H1 (cell line): Measurements from ENCODE around the gene WAC. TPM values are rescaled to one million over a fixed set of nuclear protein-coding genes. Genes with fewer than 3 reads are reported as not detected.

Experiments used
- BACH1 ChIP-seq: IDR thresholded peaks from 2 replicates; pipeline ENCODE4 v1.6.1; 2012; ENCODE audit warnings: low read length, improper control_type of control experiment
- BRCA1 ChIP-seq: IDR thresholded peaks from 2 replicates; pipeline ENCODE4 v1.6.1; 2012; ENCODE audit warnings: low read depth, low read length, improper control_type of control experiment
- MAFK ChIP-seq: IDR thresholded peaks from 2 replicates; pipeline ENCODE4 v1.6.1; 2012; ENCODE audit warnings: low read depth, mild to moderate bottlenecking, improper control_type of control experiment, low read length
- SRF ChIP-seq: IDR thresholded peaks from 2 replicates; pipeline ENCODE4 v1.6.1; 2011; ENCODE audit warnings: mild to moderate bottlenecking, low read depth, low read length, moderate library complexity
- polyA plus RNA-seq, 7 experiments: library from polyadenylated mRNA; depleted of rRNA in 3 of 7; stranded (reverse) in 5 of 7; unstranded in 2 of 7; fragments of >200 nt in 5 of 7; fragments of 200-250 nt in 2 of 7; gene quantifications; 1 replicate in 5 of 7; 2 replicates in 1 of 7; 4 replicates in 1 of 7; pipeline versions ENCODE4 v1.2.1 to v1.2.3, GENCODE V29; 2011 to 2013; ENCODE audit warnings: missing spikeins in 2 of 7, mixed read lengths in 2 of 7
- total RNA-seq: library from RNA; stranded (reverse); fragmentation: NEBNext Ultra II Directional; extraction: Animal tissue kit (Norgen Biotek cat#: 25700); gene quantifications from 2 replicates; pipeline ENCODE4 v1.2.1, GENCODE V29; 2021
- TF ChIP-seq, protein P1 (sequence below), 3 experiments: IDR thresholded peaks; 1 replicate in 2 of 3; 2 replicates in 1 of 3; pipeline versions ENCODE4 v1.5.1 to v1.6.1; 2011; ENCODE audit warnings: low read length in 3 of 3, mild to moderate bottlenecking in 3 of 3, inconsistent platforms in 2 of 3, low read depth in 1 of 3, moderate library complexity in 1 of 3; ENCODE audit not compliant: insufficient read depth in 1 of 3; ENCODE audit errors: control extremely low read depth in 1 of 3
- TF ChIP-seq, protein P2 (sequence below): IDR thresholded peaks from 2 replicates; pipeline ENCODE4 v1.6.1; 2012; ENCODE audit warnings: inconsistent platforms

The WAC gene
- total and polyA plus RNA-seq, 2 of the 8 experiments (the other 6 are each of a cell fraction or from before 2014, with no cell fraction given) = 72.9 to 128 TPM

DNA sequence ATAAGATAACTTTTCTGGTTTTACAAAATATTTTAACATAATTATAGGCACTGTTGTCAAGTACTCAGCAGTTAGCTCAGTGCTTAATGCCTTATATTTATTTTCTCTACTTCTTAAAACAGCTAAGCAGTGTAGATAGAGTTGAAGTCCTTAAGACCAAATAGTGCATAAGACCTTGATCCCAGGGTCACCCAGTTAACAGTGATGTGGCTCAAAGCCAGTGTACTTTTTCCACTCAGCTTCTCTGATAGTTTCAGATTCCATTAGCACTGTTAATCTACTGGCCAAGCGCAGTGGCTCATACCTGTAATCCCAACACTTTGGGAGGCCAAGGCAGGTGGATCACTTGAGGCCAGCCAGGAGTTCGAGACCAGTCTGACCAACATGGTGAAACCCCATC lies 83.6 kb downstream of the WAC start (continued):
- TF ChIP-seq, protein P1, sequence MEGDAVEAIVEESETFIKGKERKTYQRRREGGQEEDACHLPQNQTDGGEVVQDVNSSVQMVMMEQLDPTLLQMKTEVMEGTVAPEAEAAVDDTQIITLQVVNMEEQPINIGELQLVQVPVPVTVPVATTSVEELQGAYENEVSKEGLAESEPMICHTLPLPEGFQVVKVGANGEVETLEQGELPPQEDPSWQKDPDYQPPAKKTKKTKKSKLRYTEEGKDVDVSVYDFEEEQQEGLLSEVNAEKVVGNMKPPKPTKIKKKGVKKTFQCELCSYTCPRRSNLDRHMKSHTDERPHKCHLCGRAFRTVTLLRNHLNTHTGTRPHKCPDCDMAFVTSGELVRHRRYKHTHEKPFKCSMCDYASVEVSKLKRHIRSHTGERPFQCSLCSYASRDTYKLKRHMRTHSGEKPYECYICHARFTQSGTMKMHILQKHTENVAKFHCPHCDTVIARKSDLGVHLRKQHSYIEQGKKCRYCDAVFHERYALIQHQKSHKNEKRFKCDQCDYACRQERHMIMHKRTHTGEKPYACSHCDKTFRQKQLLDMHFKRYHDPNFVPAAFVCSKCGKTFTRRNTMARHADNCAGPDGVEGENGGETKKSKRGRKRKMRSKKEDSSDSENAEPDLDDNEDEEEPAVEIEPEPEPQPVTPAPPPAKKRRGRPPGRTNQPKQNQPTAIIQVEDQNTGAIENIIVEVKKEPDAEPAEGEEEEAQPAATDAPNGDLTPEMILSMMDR (IDR thresholded peaks at IDR 0.05; ENCODE audit: control extremely low read depth in 1 of 3, insufficient read depth in 1 of 3, low read depth in 1 of 3, low read length in 3 of 3) = no peak
- no peak for TF ChIP-seq BACH1
- TF ChIP-seq BRCA1 = no peak
- no peak for TF ChIP-seq SRF
- TF ChIP-seq, protein P2, sequence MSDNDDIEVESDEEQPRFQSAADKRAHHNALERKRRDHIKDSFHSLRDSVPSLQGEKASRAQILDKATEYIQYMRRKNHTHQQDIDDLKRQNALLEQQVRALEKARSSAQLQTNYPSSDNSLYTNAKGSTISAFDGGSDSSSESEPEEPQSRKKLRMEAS = no peak
- TF ChIP-seq MAFK = no peak
